ENCODE measurements around the gene DNAJB5.
A peak's percentile ranks its signal among the peaks of the same experiment; 100 is the strongest.
"Not testable (repeated sequence)": the region's sequence is repeated elsewhere in the genome, so short reads cannot be mapped to it uniquely, and the experiment has no call there.

Gene DNAJB5

DNA sequence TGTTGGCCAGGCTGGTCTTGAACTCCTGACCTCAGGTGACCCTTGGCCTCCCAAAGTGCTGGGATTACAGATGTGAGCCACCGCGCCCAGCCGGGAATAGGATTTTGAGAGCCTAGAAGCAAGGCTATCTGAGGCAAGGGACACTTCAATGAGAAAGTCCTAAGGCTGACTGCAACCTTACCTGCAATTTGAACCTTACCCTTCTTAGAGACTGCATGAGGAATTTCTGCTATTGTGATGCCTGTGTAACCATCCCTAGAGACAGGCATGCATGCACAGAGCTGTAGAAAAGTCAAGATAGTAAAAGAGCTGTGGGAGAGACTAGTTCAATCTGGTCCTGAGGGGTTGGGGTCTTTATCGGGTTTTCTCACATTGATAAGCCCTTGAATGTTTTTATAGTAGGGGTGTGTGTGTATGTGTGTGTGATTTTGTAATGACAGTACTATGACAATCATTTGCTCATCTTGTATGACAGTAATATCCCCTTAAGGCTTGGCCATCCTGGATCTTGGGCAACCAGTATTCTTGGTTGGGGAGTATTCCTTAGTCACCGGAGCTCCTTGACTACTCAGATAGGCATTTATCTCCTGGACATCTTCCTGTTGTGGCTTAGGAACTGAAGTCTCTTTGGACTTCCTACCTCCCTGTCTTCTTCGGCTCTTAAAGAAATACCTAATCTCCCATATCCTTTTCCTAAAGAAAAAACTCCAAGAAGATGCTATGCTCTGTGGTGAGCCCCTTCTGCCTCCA, 11.2 kb downstream of the DNAJB5 start:
- no peak for DNase-seq

- no peak for DNase-seq
Measured at GRCh38 chr9:35001285-35001677, 11.7 kb downstream of the DNAJB5 start.

- DNase-seq, result no peak
Measured at GRCh38 chr9:35001803-35002502, 12.4 kb downstream of the DNAJB5 start.

DNA sequence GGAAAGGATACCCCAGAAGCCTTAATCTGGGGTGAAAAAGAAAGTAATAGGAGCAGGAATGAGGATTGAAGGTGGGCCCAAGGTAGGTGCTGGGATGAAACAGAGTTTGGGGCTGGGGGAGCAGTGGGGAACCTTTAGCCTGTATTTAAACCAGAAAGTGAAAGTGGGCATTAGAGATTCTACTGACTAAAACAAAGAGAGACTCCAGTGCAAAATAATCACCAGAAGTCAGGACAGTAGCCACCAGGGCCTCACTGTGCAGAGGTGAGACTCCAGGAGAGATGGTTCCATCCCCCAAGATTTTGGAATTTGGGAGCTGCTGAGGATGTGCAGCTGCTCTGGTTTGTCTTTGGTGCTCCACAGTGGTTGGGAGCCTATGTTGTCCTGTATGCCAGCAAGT, 13.1 kb downstream of the DNAJB5 start:
- no peak for DNase-seq

DNA sequence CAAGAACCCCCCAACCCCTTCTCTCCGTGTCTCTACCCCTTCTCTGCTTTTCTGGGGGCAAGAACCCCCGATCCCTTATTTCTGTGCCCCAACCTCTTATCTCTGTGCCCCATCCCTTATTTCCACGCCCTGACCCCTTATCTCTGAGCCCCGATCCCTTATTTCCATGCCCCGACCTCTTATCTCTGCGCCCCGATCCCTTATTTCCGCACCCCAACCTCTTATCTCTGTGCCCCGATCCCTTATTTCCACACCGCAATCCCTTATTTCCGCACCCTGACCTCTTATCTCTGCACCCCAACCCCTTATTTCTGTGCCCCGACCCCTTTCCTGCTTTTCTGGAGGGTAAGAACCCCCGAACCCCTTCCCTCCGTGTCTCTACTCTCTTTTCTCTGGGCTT, 14.8 kb downstream of the DNAJB5 start:
- DNase-seq, result not testable (repeated sequence)

GRCh38 chr9:35010351-35010958, 20.9 kb downstream of the DNAJB5 start:
- no peak for DNase-seq

GRCh38 chr9:35014517-35014916, 25.0 kb downstream of the DNAJB5 start:
- DNase-seq, result no peak

DNA sequence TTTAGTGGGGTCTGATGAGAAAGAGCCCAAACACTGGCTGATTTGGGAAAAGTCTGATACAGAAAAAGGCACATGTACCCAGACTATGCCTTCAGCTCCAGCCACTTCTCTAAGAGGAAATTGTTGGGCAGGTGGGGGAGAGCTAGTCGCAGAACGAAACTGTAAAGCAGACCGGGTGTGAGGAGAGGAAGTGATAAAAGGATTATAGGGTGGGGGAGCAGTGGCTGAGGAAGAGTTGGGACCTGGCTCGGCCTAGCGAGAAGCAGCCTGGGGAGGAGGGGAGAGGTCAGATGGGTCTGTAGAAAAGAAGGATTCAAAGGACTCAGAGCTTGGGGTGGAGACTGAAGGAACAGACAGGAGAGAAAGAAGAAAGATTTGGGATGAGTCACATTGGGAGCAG, 33.9 kb downstream of the DNAJB5 start:
- DNase-seq, result not testable (repeated sequence)

- DNase-seq, result no peak
Measured at GRCh38 chr9:35026671-35027070, 37.1 kb downstream of the DNAJB5 start.

DNA sequence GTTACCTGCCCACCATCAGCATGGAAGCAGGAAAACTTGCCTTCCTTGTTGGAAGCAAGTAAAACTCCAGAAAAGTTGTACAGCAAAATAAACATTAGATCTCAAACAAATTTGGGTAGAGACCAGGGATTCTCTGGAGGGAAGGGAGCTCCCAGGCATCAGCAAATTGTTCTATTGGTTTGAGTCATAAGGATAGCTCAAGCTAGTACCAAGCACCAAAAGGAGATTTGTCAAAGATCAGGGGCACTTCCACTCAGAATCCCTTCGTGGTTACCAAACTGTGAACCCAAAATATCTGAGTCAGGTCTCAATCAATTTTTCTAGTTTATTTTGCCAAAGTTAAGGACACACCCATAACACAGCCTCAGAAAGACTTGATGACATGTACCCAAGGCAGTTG, 37.8 kb downstream of the DNAJB5 start:
- no peak for DNase-seq

- no peak for DNase-seq
Measured at GRCh38 chr9:35027860-35028259, 38.3 kb downstream of the DNAJB5 start.

- no peak for DNase-seq
Measured at GRCh38 chr9:35028341-35028740, 38.8 kb downstream of the DNAJB5 start.

DNA sequence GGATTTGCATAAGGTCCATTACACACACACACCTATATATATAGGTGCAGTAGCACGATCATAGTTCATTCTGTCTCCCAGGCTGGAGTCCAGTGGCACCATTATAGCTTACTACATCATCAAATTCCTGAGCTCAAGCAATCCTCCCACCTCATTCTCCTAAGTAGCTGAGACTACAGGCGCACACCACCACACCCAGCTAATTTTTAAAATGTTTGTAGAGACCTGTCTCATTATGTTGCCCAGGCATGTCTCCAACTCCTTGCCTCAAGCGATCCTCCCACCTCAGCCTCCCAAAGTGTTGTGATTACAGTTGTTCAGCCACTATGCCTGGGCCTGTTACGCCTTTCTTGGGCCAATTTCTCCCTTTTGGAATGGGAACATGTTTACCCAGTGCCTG, 39.7 kb downstream of the DNAJB5 start:
- no peak for DNase-seq

GRCh38 chr9:35029852-35030251, 40.3 kb downstream of the DNAJB5 start:
- DNase-seq, result peak; percentile 17 to 33

- no peak for DNase-seq
Measured at GRCh38 chr9:35033101-35033500, 43.6 kb downstream of the DNAJB5 start.

- no peak for DNase-seq
Measured at GRCh38 chr9:35035851-35036701, 46.5 kb downstream of the DNAJB5 start.

GRCh38 chr9:35042081-35042604, 52.6 kb downstream of the DNAJB5 start:
- DNase-seq, result peak in 1 of 2 donors; percentile 18

GRCh38 chr9:35042891-35043545, 53.5 kb downstream of the DNAJB5 start:
- DNase-seq, result no peak

- DNase-seq, result no peak
Measured at GRCh38 chr9:35044071-35044470, 54.5 kb downstream of the DNAJB5 start.
